A549 (cell line): ENCODE data around the gene TBC1D10B. TPM values are rescaled to one million over a fixed set of nuclear protein-coding genes. Genes with fewer than 3 reads are reported as not detected.

Experiments used
- ATAC-seq, 2 experiments: fragments of 200-7000 bp in 1 of 2; fragments of >200 bp in 1 of 2; cut with Nextera tagmentation in 1 of 2; cut with Tn5 transposase in 1 of 2; 3 replicates each; pipeline versions ENCODE4 v1.8.0 to v1.9.1; 2018 to 2020; ENCODE audit warnings: mild to moderate bottlenecking in 1 of 2, moderate library complexity in 1 of 2
- CTCF ChIA-PET: fragments of 300-600 bp; sonication (Branson Sonifier 250); formaldehyde crosslinking; extraction: SDS; loops from one replicate; lab custom pipeline; 2021; ENCODE audit warnings: antibody characterized with exemption, inconsistent platforms; lab: Yijun Ruan, JAX
- POLR2A ChIA-PET: fragments of 350-600 bp; formaldehyde crosslinking; extraction: SDS; loops from one replicate; lab custom pipeline; 2021; ENCODE audit warnings: antibody characterized with exemption, inconsistent platforms; lab: Yijun Ruan, JAX
- DNase-seq, 2 experiments: peaks; one replicate each; pipeline versions ENCODE4 v3.0.0 to v3.0.0-alpha.2; 2011 to 2016; ENCODE audit warnings: low read depth in 1 of 2, low spot score in 1 of 2
- FAIRE-seq: peaks from 2 replicates; lab custom pipeline; 2011; peaks lifted over from hg19 to GRCh38; lab: Jason Lieb, UNC
- H3K27ac ChIP-seq, 2 experiments: fragments of >200 bp; sonication (Bioruptor Twin); formaldehyde crosslinking; 3 replicates each; pipeline ENCODE4 v1.5.1; 2016 to 2017
- H3K4me1 ChIP-seq: fragments of >200 bp; sonication (Bioruptor Twin); formaldehyde crosslinking; 3 replicates; pipeline ENCODE4 v1.6.1; 2016
- H3K4me2 ChIP-seq: fragments of >200 bp; sonication (Bioruptor Twin); formaldehyde crosslinking; 3 replicates; pipeline ENCODE4 v1.6.1; 2016
- H3K4me3 ChIP-seq: fragments of >200 bp; sonication (Bioruptor Twin); formaldehyde crosslinking; 3 replicates; pipeline ENCODE4 v1.5.1; 2016
- H3K9me3 ChIP-seq: fragments of >200 bp; sonication (Bioruptor Twin); formaldehyde crosslinking; 3 replicates; pipeline ENCODE4 v1.6.1; 2016
- CHD2 ChIP-seq: fragments of 150-350 bp; IDR thresholded peaks from 2 replicates; pipeline ENCODE4 v1.6.1; 2014; ENCODE audit warnings: low read length; ENCODE audit not compliant: partially characterized antibody
- E2F6 ChIP-seq: IDR thresholded peaks from 2 replicates; pipeline ENCODE4 v1.6.1; 2012; ENCODE audit warnings: low read depth, borderline replicate concordance
- EHMT2 ChIP-seq: fragments of 200-600 bp; sonication (generic); IDR thresholded peaks from 2 replicates; pipeline ENCODE4 v1.6.1; 2016; ENCODE audit warnings: antibody characterized with exemption, low read depth, mild to moderate bottlenecking, moderate library complexity
- ELK1 ChIP-seq: fragments of 150-350 bp; IDR thresholded peaks from 2 replicates; pipeline ENCODE4 v1.6.1; 2014; ENCODE audit warnings: low read depth, mild to moderate bottlenecking, low read length
- EP300 ChIP-seq, 2 experiments: fragments of >200 bp; sonication (Bioruptor Twin); formaldehyde crosslinking; IDR thresholded peaks; 2 replicates in 1 of 2; 3 replicates in 1 of 2; pipeline ENCODE4 v1.6.1; 2016 to 2017
- ESRRA ChIP-seq: fragments of 150-350 bp; IDR thresholded peaks from 2 replicates; pipeline ENCODE4 v1.6.1; 2014; ENCODE audit warnings: mild to moderate bottlenecking, low read length, borderline replicate concordance
- FOSB ChIP-seq: fragments of 250-450 bp; sonication (Bioruptor Pico); IDR thresholded peaks from 2 replicates; pipeline ENCODE4 v1.5.0; 2020; ENCODE audit warnings: mild to moderate bottlenecking, moderate library complexity
- GATA3 ChIP-seq: IDR thresholded peaks from 2 replicates; pipeline ENCODE4 v1.6.1; 2012; ENCODE audit warnings: borderline replicate concordance
- KDM1A ChIP-seq: fragments of 200-600 bp; sonication (generic); IDR thresholded peaks from 2 replicates; pipeline ENCODE4 v1.6.1; 2016; ENCODE audit warnings: low read depth, mild to moderate bottlenecking
- KDM5A ChIP-seq: fragments of 200-600 bp; sonication (generic); IDR thresholded peaks from 2 replicates; pipeline ENCODE4 v1.6.1; 2016; ENCODE audit warnings: antibody characterized with exemption, mild to moderate bottlenecking
- MAZ ChIP-seq: fragments of 150-350 bp; IDR thresholded peaks from 2 replicates; pipeline ENCODE4 v1.6.1; 2014; ENCODE audit warnings: antibody characterized with exemption, low read depth, low read length, borderline replicate concordance
- MYC ChIP-seq: IDR thresholded peaks from 2 replicates; pipeline ENCODE4 v1.6.1; 2012; ENCODE audit warnings: mild to moderate bottlenecking, inconsistent platforms, low read length, improper control_type of control experiment, borderline replicate concordance
- NFE2L2 ChIP-seq: fragments of 150-350 bp; conservative IDR thresholded peaks from 2 replicates; pipeline ENCODE4 v1.6.1; 2014; ENCODE audit warnings: low read length
- NPAS2 ChIP-seq: fragments of 250-450 bp; sonication (Bioruptor Pico); IDR thresholded peaks from 2 replicates; pipeline ENCODE4 v1.8.0; 2022; ENCODE audit warnings: mild to moderate bottlenecking, moderate library complexity, borderline replicate concordance
- RARB ChIP-seq: fragments of 250-450 bp; sonication (Bioruptor Pico); IDR thresholded peaks from 2 replicates; pipeline ENCODE4 v1.8.0; 2021; ENCODE audit warnings: mild to moderate bottlenecking, moderate library complexity
- REST ChIP-seq: fragments of 200-600 bp; sonication (generic); IDR thresholded peaks from 2 replicates; pipeline ENCODE4 v1.6.1; 2016; ENCODE audit warnings: antibody characterized with exemption, mild to moderate bottlenecking, moderate library complexity
- RNF2 ChIP-seq: fragments of 200-600 bp; sonication (generic); IDR thresholded peaks from 2 replicates; pipeline ENCODE4 v1.6.1; 2016; ENCODE audit warnings: low read depth, mild to moderate bottlenecking, antibody characterized with exemption, moderate library complexity, borderline replicate concordance
- SMC3 ChIP-seq: fragments of >200 bp; sonication (Bioruptor Twin); formaldehyde crosslinking; IDR thresholded peaks from 3 replicates; pipeline ENCODE4 v1.6.1; 2018; ENCODE audit warnings: inconsistent platforms
- SREBF2 ChIP-seq: fragments of 450-650 bp; IDR thresholded peaks from 2 replicates; pipeline ENCODE4 v1.6.1; 2014; ENCODE audit warnings: mild to moderate bottlenecking, moderate library complexity
- TFCP2L1 ChIP-seq: fragments of 250-450 bp; sonication (Bioruptor Pico); IDR thresholded peaks from 2 replicates; pipeline ENCODE4 v1.5.0; 2021; ENCODE audit warnings: mild to moderate bottlenecking
- USF2 ChIP-seq: fragments of 450-650 bp; IDR thresholded peaks from 2 replicates; pipeline ENCODE4 v1.6.1; 2014; ENCODE audit warnings: antibody characterized with exemption
- ZC3H11A ChIP-seq: fragments of 450-650 bp; IDR thresholded peaks from 2 replicates; pipeline ENCODE4 v1.6.1; 2014; ENCODE audit warnings: antibody characterized with exemption, mild to moderate bottlenecking
- ZSCAN20 ChIP-seq: fragments of 250-450 bp; sonication (Bioruptor Pico); IDR thresholded peaks from 2 replicates; pipeline ENCODE4 v1.8.0; 2022; ENCODE audit warnings: mild to moderate bottlenecking, moderate library complexity
- WGBS: methylation state at CpG from one replicate; pipeline ENCODE4 v1.1.6; 2017; ENCODE audit errors: missing lambda C conversion rate; 5-methylcytosine and 5-hydroxymethylcytosine counted together
- polyA plus RNA-seq, 4 experiments: library from polyadenylated mRNA; depleted of rRNA in 3 of 4; stranded (reverse); fragments of >200 nt; fragmentation: RNase III in 1 of 4; extraction: RNeasy Plus Mini Kit Qiagen cat#74134 plus additional on column Dnase treatment in 1 of 4; gene quantifications; 2 replicates in 3 of 4; 3 replicates in 1 of 4; pipeline ENCODE4 v1.2.3, GENCODE V29; 2011 to 2017
- TF ChIP-seq, protein P1 (sequence below): fragments of >200 bp; sonication (Bioruptor Twin); formaldehyde crosslinking; IDR thresholded peaks from 3 replicates; pipeline ENCODE4 v1.6.1; 2016
- TF ChIP-seq, protein P2 (sequence below): fragments of >200 bp; sonication (Bioruptor Twin); formaldehyde crosslinking; IDR thresholded peaks from 3 replicates; pipeline ENCODE4 v1.5.1; 2016
- TF ChIP-seq, protein P3 (sequence below): IDR thresholded peaks from 2 replicates; pipeline ENCODE4 v1.6.1; 2012

Gene TBC1D10B
- polyA plus RNA-seq, 2 of the 4 experiments (the other 2 are of a cell fraction), result 10.9 to 23.2 TPM

DNA sequence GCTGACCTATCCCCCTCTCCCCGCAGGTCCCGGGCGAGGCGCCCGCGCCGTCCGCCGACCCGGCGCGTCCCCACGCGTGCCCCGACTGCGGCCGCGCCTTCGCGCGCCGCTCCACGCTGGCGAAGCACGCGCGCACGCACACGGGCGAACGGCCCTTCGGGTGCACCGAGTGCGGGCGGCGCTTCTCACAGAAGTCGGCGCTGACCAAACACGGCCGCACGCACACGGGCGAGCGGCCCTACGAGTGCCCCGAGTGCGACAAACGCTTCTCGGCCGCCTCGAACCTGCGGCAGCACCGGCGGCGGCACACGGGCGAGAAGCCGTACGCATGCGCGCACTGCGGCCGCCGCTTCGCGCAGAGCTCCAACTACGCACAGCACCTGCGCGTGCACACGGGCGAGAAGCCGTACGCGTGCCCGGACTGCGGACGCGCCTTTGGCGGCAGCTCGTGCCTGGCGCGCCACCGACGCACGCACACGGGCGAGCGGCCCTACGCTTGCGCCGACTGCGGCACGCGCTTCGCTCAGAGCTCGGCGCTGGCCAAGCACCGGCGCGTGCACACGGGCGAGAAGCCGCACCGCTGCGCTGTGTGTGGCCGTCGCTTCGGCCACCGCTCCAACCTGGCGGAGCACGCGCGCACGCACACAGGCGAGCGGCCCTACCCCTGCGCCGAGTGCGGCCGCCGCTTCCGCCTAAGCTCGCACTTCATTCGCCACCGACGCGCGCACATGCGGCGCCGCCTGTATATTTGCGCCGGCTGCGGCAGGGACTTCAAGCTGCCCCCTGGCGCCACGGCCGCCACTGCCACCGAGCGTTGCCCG, 47.4 kb upstream of the TBC1D10B start:
- Histone ChIP-seq H3K9me3 (no peaks in the 10 kb centered on the region), H3K4me3 (peak overlapping the region; percentile 66), H3K4me2 (peak overlapping the region; percentile 85), H3K4me1 (peaks cover 20% of the 10 kb centered on the region; the same call in 2 of the 3 replicates), H3K27ac (peak overlapping the region; percentile 89 to 91)
- ATAC-seq, result peak; percentile 90 to 94
- ChIA-PET CTCF (interaction anchor here (0.9 to 5.3 kb wide), 13 partner anchors 8 to 325 kb away, joined by 3 to 68 read pairs (median 4); partner anchors contain the start of genes DCTPP1, ZNF48 and ZNF771), POLR2A (interaction anchor here (0.6 to 1.9 kb wide), 19 partner anchors 8 to 628 kb away, joined by 3 to 23 read pairs (median 4); partner anchors contain the start of genes ALDOA, CD2BP2, DCTPP1 and TBX6)
- WGBS, result 0% methylated on average over 5 of the region's 140 CpGs
- FAIRE-seq, result no peak
- peak; percentile 80 to 98 for DNase-seq
- TF ChIP-seq USF2 (no peak), ZC3H11A (no peak), NPAS2 (CRISPR knock-in tag) (peak; percentile 66; the same call in 1 of the 2 replicates), FOSB (CRISPR knock-in tag) (no peak), MAZ (no peak), ESRRA (no peak), RNF2 (peak; percentile 97; the same call in 1 of the 2 replicates), MYC (peak; percentile 93), TFCP2L1 (CRISPR knock-in tag) (no peak; the same call in none of the 2 replicates), KDM5A (no peak), ZSCAN20 (CRISPR knock-in tag) (no peak), CHD2 (no peak), NFE2L2 (no peak), SMC3 (peak; percentile 42; the same call in 2 of the 3 replicates), SREBF2 (no peak), RARB (CRISPR knock-in tag) (no peak), EP300 (IDR thresholded peaks at IDR 0.05) (no peak), GATA3 (peak; percentile 38; the same call in 1 of the 2 replicates), EHMT2 (no peak), KDM1A (peak; percentile 55; the same call in 1 of the 2 replicates), REST (no peak; the same call in 1 of the 2 replicates), ELK1 (no peak), E2F6 (peak; percentile 64)
- TF ChIP-seq, protein P1, sequence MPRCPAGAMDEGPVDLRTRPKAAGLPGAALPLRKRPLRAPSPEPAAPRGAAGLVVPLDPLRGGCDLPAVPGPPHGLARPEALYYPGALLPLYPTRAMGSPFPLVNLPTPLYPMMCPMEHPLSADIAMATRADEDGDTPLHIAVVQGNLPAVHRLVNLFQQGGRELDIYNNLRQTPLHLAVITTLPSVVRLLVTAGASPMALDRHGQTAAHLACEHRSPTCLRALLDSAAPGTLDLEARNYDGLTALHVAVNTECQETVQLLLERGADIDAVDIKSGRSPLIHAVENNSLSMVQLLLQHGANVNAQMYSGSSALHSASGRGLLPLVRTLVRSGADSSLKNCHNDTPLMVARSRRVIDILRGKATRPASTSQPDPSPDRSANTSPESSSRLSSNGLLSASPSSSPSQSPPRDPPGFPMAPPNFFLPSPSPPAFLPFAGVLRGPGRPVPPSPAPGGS, result 0 out of 3 replicates have a peak, but pooled peaks have one; percentile 35
- TF ChIP-seq, protein P2, sequence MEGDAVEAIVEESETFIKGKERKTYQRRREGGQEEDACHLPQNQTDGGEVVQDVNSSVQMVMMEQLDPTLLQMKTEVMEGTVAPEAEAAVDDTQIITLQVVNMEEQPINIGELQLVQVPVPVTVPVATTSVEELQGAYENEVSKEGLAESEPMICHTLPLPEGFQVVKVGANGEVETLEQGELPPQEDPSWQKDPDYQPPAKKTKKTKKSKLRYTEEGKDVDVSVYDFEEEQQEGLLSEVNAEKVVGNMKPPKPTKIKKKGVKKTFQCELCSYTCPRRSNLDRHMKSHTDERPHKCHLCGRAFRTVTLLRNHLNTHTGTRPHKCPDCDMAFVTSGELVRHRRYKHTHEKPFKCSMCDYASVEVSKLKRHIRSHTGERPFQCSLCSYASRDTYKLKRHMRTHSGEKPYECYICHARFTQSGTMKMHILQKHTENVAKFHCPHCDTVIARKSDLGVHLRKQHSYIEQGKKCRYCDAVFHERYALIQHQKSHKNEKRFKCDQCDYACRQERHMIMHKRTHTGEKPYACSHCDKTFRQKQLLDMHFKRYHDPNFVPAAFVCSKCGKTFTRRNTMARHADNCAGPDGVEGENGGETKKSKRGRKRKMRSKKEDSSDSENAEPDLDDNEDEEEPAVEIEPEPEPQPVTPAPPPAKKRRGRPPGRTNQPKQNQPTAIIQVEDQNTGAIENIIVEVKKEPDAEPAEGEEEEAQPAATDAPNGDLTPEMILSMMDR, result peak; percentile 34; the same call in 1 of the 3 replicates
- TF ChIP-seq, protein P3, sequence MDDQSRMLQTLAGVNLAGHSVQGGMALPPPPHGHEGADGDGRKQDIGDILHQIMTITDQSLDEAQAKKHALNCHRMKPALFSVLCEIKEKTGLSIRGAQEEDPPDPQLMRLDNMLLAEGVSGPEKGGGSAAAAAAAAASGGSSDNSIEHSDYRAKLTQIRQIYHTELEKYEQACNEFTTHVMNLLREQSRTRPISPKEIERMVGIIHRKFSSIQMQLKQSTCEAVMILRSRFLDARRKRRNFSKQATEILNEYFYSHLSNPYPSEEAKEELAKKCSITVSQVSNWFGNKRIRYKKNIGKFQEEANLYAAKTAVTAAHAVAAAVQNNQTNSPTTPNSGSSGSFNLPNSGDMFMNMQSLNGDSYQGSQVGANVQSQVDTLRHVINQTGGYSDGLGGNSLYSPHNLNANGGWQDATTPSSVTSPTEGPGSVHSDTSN, result peak; percentile 59
